Activated B cell treated with CpG ODN at 0.5 μM for 24 hours (primary cell): ENCODE measurements around the gene MT1B. TPM values are rescaled to one million over a fixed set of nuclear protein-coding genes. Genes with fewer than 3 reads are reported as not detected.

ENCODE experiments used
- ATAC-seq: fragments of 200-7000 bp; cut with Tn5 transposase; one replicate; pipeline ENCODE4 v1.10.0; 2021; ENCODE audit warnings: low read depth, mild to moderate bottlenecking, moderate library complexity
- CTCF ChIA-PET: fragments of 350-600 bp; sonication (Branson Sonifier 250); formaldehyde crosslinking; loops from one replicate; lab custom pipeline; 2021; ENCODE audit warnings: antibody characterized with exemption; lab: Charles Lee
- POLR2A ChIA-PET: fragments of 350-600 bp; sonication (Branson Sonifier 250); formaldehyde crosslinking; loops from one replicate; lab custom pipeline; 2021; ENCODE audit warnings: antibody characterized with exemption; lab: Charles Lee
- DNase-seq: peaks from one replicate; pipeline ENCODE4 v3.0.0; 2022
- H3K27ac Mint-ChIP-seq: one replicate; pipeline ENCODE4 v1.8.0; 2020; ENCODE audit warnings: mixed read lengths
- H3K27me3 Mint-ChIP-seq: one replicate; pipeline ENCODE4 v1.8.0; 2021; ENCODE audit warnings: mixed read lengths
- H3K36me3 Mint-ChIP-seq: one replicate; pipeline ENCODE4 v1.8.0; 2021; ENCODE audit warnings: low read depth, mixed read lengths
- H3K4me1 Mint-ChIP-seq: one replicate; pipeline ENCODE4 v1.8.0; 2021; ENCODE audit warnings: mixed read lengths
- H3K4me3 Mint-ChIP-seq: one replicate; pipeline ENCODE4 v1.8.0; 2020; ENCODE audit warnings: mild to moderate bottlenecking, mixed read lengths
- H3K9me3 Mint-ChIP-seq: one replicate; pipeline ENCODE4 v1.8.0; 2020; ENCODE audit warnings: mixed read lengths
- intact Hi-C: fragments of 100-400 bp; cut with micrococcal nuclease; formaldehyde crosslinking; loops from one replicate; pipeline ENCODE4 v1.15.1; 2024
- total RNA-seq: library from RNA; stranded (reverse); gene quantifications from 2 replicates; pipeline ENCODE4 v1.2.3, GENCODE V29; 2022
- TF ChIP-seq, protein P1 (sequence below): fragments of 200-600 bp; IDR thresholded peaks from one replicate; pipeline ENCODE4 v1.8.0; 2022; ENCODE audit warnings: antibody characterized with exemption, mild to moderate bottlenecking

Gene MT1B
- total RNA-seq, 1 donor from 2014 or later = not detected

DNA sequence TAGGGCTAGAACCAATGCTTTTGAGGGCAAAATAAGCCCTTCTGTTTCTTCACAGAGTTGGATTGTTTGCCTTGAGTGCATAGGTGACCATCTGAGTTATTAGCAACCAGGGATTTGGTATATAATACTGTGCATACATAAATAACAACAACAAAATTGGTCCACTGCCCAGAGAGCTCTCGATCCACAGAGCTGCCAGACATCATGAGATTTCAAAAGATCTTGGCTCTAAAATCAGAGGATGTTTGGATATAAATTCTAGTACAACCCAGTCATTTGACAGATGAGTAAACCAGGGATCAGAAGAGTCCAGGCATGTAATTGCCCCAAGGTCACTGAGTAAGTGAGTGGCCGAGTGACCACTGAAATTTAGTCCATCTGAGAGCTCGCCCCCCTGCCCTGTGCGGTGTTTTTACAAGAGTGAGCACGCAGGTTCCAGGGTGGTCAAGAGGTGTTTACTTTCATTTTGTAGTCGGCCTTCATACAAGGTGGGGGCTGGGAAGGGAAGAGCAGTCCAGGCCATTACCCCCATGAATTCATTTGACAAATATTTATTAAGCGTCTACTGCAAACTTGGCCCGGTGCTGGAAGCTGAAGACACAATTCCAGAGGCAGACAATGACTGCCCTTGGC is 45.1 kb upstream of the MT1B start:
- Mint-ChIP-seq H3K27ac (peak overlapping the region; percentile 18), H3K4me3 (no peak overlapping the region), H3K36me3 (no peaks in the 10 kb centered on the region), H3K9me3 (peaks cover 3% of the 10 kb centered on the region), H3K4me1 (peaks cover 36% of the 10 kb centered on the region), H3K27me3 (peaks cover 5% of the 10 kb centered on the region)
- intact Hi-C loops = loop anchor here (5.0 to 10.0 kb wide), 2 partner anchors 928 to 1521 kb away; partner anchors contain the start of genes CCDC102A and CFAP20
- ATAC-seq (no peak), DNase-seq (no peak)
- TF ChIP-seq, protein P1, sequence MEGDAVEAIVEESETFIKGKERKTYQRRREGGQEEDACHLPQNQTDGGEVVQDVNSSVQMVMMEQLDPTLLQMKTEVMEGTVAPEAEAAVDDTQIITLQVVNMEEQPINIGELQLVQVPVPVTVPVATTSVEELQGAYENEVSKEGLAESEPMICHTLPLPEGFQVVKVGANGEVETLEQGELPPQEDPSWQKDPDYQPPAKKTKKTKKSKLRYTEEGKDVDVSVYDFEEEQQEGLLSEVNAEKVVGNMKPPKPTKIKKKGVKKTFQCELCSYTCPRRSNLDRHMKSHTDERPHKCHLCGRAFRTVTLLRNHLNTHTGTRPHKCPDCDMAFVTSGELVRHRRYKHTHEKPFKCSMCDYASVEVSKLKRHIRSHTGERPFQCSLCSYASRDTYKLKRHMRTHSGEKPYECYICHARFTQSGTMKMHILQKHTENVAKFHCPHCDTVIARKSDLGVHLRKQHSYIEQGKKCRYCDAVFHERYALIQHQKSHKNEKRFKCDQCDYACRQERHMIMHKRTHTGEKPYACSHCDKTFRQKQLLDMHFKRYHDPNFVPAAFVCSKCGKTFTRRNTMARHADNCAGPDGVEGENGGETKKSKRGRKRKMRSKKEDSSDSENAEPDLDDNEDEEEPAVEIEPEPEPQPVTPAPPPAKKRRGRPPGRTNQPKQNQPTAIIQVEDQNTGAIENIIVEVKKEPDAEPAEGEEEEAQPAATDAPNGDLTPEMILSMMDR = no peak
- POLR2A ChIA-PET = interaction anchor here (1.1 to 1.7 kb wide), 3 partner anchors 24 to 76 kb away, joined by 3 to 5 read pairs (median 5); partner anchors contain the start of genes MT1F and MT1X
- CTCF ChIA-PET = interaction anchor here (2.0 kb wide), 1 partner anchor 95 kb away, joined by 8 read pairs; no protein-coding TSS in a partner anchor

DNA sequence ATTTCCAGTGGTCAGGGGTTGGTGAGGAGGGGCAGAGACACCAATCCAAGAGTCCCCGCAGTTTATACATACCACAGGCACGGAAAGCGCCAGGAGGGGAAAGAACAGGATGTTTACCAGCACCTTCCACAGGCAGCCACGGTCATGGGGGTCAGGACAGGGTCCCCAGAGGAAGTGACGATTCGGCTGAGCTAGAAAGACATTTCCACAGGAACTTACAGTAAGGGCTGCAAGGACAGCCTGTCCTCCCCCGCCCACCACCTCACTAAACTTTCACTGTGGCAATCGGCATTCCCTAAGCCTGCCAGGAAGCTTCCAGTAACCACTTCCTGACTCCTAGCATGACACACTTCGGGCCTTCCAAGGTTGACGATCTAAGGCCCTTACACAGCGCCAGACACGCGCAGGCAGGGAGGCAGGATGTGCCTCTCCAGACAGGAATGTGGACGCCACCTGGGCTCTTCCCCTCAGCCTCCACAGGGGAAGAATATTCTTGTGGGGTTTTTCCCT is 44.5 kb upstream of the MT1B start:
- Mint-ChIP-seq H3K27me3 (peaks cover 2% of the 10 kb centered on the region), H3K27ac (peak overlapping the region; percentile 18), H3K36me3 (no peaks in the 10 kb centered on the region), H3K9me3 (peaks cover 3% of the 10 kb centered on the region), H3K4me1 (peaks cover 36% of the 10 kb centered on the region), H3K4me3 (no peak overlapping the region)
- POLR2A ChIA-PET = interaction anchor here (1.1 to 1.7 kb wide), 3 partner anchors 23 to 76 kb away, joined by 3 to 5 read pairs (median 5); partner anchors contain the start of genes MT1F and MT1X
- TF ChIP-seq, protein P1 = no peak
- intact Hi-C loops = loop anchor here (5.0 to 10.0 kb wide), 2 partner anchors 928 to 1520 kb away; partner anchors contain the start of genes CCDC102A and CFAP20
- no peak for DNase-seq
- no peak for ATAC-seq
- CTCF ChIA-PET = interaction anchor here (2.0 kb wide), 1 partner anchor 95 kb away, joined by 8 read pairs; no protein-coding TSS in a partner anchor

DNA sequence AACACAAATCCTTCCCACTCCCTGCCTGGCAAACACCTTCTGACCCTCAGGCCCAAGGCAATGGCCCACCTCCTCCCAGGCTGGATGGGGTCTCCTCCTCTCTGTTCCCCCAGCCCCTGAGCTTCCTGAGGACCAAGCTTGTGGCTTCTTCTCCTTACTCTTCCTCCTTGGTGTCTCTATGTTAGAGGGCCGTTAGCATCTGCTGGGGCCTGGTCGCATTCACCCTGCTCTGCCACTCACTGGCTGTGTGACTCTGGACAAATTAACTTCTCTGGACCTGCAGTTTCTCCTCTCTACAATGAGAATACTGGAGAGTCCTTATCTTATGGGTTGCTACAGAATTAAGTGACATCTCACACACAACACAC is 44.0 kb upstream of the MT1B start:
- H3K27ac Mint-ChIP-seq = peak overlapping the region; percentile 72
- ChIA-PET POLR2A (interaction anchor here (1.3 to 1.7 kb wide), 3 partner anchors 50 to 75 kb away, joined by 3 to 11 read pairs (median 5); partner anchors contain the start of genes MT1F and MT1X), CTCF (interaction anchor here (2.0 kb wide), 1 partner anchor 94 kb away, joined by 8 read pairs; no protein-coding TSS in a partner anchor)
- peaks cover 36% of the 10 kb centered on the region for H3K4me1 Mint-ChIP-seq
- DNase-seq (no peak), ATAC-seq (no peak)
- H3K4me3 Mint-ChIP-seq = peak overlapping the region; percentile 69
- H3K36me3 Mint-ChIP-seq = no peaks in the 10 kb centered on the region
- peaks cover 3% of the 10 kb centered on the region for H3K9me3 Mint-ChIP-seq
- TF ChIP-seq, protein P1 = no peak
- intact Hi-C loops = loop anchor here (1.0 to 10.0 kb wide), 10 partner anchors 18 to 1520 kb away; partner anchors contain the start of genes AMFR, BBS2, CCDC102A and CFAP20
- H3K27me3 Mint-ChIP-seq = no peaks in the 10 kb centered on the region

DNA sequence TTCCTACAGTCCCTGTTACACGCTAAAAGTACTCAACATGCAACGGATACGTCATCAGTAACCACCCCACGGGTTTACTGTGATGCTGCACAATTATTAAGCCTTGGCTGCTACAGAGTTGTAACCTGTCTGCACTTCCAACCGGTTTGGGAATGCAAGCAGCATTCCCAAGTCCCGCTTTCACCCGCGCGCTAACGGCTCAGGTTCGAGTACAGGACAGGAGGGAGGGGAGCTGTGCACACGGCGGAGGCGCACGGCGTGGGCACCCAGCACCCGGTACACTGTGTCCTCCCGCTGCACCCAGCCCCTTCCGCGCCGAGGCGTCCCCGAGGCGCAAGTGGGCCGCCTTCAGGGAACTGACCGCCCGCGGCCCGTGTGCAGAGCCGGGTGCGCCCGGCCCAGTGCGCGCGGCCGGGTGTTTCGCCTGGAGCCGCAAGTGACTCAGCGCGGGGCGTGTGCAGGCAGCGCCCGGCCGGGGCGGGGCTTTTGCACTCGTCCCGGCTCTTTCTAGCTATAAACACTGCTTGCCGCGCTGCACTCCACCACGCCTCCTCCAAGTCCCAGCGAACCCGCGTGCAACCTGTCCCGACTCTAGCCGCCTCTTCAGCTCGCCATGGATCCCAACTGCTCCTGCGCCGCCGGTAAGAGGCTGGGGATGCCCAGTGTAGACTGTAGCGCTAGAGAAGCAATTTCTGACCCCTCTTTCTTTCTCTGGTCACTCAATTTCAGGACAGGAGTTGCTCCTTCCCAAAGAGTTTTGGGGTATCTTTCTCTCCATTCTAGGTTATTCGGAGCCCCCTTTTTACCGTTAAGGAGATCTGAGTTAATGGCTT is 43.4 kb upstream of the MT1B start, which contains the start of gene MT2A:
Gene MT2A, plus strand, starts transcription at position 542 of the 833 bp plus-strand sequence. Its CDS starts 72 bp downstream, at position 614.
- CTCF ChIA-PET = interaction anchor here (1.0 to 2.0 kb wide), 4 partner anchors 22 to 94 kb away, joined by 3 to 8 read pairs (median 4); partner anchors contain the start of gene MT1F
- Mint-ChIP-seq H3K36me3 (no peaks in the 10 kb centered on the region), H3K27me3 (no peaks in the 10 kb centered on the region), H3K27ac (peak within 1 kb of the TSS; percentile 87), H3K9me3 (peaks cover 3% of the 10 kb centered on the region), H3K4me3 (peak within 1 kb of the TSS; percentile 93), H3K4me1 (peaks cover 36% of the 10 kb centered on the region)
- TF ChIP-seq, protein P1 = no peak
- intact Hi-C loops = loop anchor here (1.0 to 10.0 kb wide), 10 partner anchors 17 to 1519 kb away; partner anchors contain the start of genes AMFR, BBS2, CCDC102A and CFAP20
- POLR2A ChIA-PET = interaction anchor here (0.7 to 1.7 kb wide), 6 partner anchors 17 to 488 kb away, joined by 3 to 11 read pairs (median 6); partner anchors contain the start of genes MT1E, MT1F and MT1X
- peak; percentile 85 for ATAC-seq
- DNase-seq = peak; percentile 82
